ENCODE measurements around the gene ANKRD13C.
"Not testable (repeated sequence)": the region's sequence is repeated elsewhere in the genome, so short reads cannot be mapped to it uniquely, and the experiment has no call there.

DNA sequence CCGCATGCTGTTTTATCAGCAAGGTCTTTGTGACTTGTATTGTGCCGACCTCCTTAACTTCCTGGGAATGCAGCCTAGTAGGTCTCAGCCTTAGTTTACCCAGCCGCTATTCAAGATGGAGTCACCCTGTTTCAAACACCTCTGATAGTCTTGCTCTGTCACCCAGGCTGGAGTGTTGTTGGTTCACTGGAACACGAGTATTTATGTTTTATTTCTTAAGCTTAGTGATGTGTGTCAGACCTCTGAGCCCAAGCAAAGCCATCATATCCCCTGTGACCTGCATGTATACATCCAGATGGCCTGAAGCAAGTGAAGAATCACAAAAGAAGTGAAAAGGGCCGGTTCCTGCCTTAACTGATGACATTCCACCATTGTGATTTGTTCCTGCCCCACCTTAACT, 12.9 kb upstream of the ANKRD13C start:
- TF ChIP-seq CTCF (conservative IDR thresholded peaks at IDR 0.05); ZFX (IDR thresholded peaks at IDR 0.05): not testable (repeated sequence)

Measured in C4-2B (cell line).